Measurements from ENCODE around the gene VWF. TPM values are rescaled to one million over a fixed set of nuclear protein-coding genes. Genes with fewer than 3 reads are reported as not detected.

Gene VWF
- total and polyA plus RNA-seq, 2 donors (not counting 1 experiment from before 2014, with no cell fraction given), result not detected

DNA sequence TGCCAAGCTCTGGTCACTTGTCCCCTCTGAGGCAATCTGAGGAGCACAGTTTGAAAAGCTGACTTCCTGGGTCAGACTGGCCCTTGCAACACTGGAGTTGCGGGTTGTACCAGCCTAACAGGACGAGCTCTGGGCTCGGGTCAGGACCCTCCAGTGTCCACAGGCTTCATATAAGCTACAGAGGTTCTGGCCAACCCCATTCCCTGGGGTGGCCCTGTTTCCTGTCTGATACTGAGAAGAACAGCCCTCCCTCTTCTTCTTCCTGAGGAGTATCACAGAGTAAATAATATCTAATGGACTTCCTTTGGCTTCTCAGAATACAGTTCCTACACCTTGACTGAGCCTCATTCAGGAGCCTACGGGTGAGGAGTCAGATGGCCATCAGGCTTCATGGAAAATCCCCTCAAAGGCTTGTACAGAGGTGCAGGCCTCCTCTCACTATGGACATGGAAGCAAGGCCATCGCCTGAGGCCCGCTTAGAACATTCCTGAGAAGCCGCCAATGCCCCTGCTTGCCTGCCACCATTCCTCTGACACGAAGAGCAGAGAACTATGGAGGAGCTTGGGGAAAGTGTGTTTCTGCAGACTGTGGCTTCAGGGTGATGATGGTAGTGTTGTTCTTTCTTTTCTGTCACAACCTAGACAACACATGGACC, 150.9 kb downstream of the VWF start:
- no peak for ATAC-seq (ENCODE audit: low read depth)
- no peak overlapping the region for H3K4me2 ChIP-seq (replicated peaks; ENCODE audit: low read depth, low read length, poor library complexity, severe bottlenecking)
- no peak overlapping the region for H3K4me3 ChIP-seq (ENCODE audit: control extremely low read depth in 1 of 5, extremely low read depth in 1 of 5, insufficient read depth in 1 of 5, low read depth in 2 of 5, low read length in 4 of 5)
- H3K9ac ChIP-seq (ENCODE audit: low read length), result no peak overlapping the region
- Mint-ChIP-seq H3K4me1 (no peaks in the 10 kb centered on the region), H3K9me3 (ENCODE audit: insufficient read depth) (no peaks in the 10 kb centered on the region), H3K27ac (no peak overlapping the region), H3K4me3 (no peak overlapping the region), H3K27me3 (peaks cover 27% of the 10 kb centered on the region)
- H3K36me3 ChIP-seq (replicated peaks in 1 of 2; ENCODE audit: control extremely low read depth in 1 of 2, control insufficient read depth in 1 of 2, extremely low read depth in 1 of 2, insufficient read depth in 2 of 2, low read length in 1 of 2), result no peaks in the 10 kb centered on the region
- WGBS (ENCODE audit: insufficient coverage), result 90% methylated on average over 8 of the region's 8 CpGs
- no peaks in the 10 kb centered on the region for H3K9me3 ChIP-seq (ENCODE audit: control extremely low read depth in 1 of 3, control insufficient read depth in 2 of 3, insufficient read depth in 1 of 3, low read length in 2 of 3)
- ChIA-PET CTCF (interaction anchor here (1.0 to 1.5 kb wide), 2 partner anchors 16 to 69 kb away, joined by 3 read pairs; no protein-coding TSS in a partner anchor), POLR2A (no interaction called here)
- no peak for DNase-seq
- no peak overlapping the region for H2AFZ ChIP-seq (ENCODE audit: insufficient read depth, low read depth, low read length, poor library complexity, severe bottlenecking)
- no peaks in the 10 kb centered on the region for H4K20me1 ChIP-seq (ENCODE audit: control insufficient read depth, insufficient read depth, low read length, poor library complexity, severe bottlenecking)
- H3K27me3 ChIP-seq (replicated peaks in 1 of 4; ENCODE audit: control extremely low read depth in 1 of 4, control insufficient read depth in 3 of 4, insufficient read depth in 4 of 4, low read length in 3 of 4), result peaks cover 0 to 13% (median 0%) of the 10 kb centered on the region in 4 experiments
- TF ChIP-seq, protein P1, sequence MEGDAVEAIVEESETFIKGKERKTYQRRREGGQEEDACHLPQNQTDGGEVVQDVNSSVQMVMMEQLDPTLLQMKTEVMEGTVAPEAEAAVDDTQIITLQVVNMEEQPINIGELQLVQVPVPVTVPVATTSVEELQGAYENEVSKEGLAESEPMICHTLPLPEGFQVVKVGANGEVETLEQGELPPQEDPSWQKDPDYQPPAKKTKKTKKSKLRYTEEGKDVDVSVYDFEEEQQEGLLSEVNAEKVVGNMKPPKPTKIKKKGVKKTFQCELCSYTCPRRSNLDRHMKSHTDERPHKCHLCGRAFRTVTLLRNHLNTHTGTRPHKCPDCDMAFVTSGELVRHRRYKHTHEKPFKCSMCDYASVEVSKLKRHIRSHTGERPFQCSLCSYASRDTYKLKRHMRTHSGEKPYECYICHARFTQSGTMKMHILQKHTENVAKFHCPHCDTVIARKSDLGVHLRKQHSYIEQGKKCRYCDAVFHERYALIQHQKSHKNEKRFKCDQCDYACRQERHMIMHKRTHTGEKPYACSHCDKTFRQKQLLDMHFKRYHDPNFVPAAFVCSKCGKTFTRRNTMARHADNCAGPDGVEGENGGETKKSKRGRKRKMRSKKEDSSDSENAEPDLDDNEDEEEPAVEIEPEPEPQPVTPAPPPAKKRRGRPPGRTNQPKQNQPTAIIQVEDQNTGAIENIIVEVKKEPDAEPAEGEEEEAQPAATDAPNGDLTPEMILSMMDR (IDR thresholded peaks at IDR 0.05), result no peak
- no peak for TF ChIP-seq EZH2 (IDR thresholded peaks at IDR 0.05; ENCODE audit: borderline replicate concordance, insufficient read depth, low read depth, low read length, poor library complexity, severe bottlenecking)
- intact Hi-C loops (cut with micrococcal nuclease), result no loop called here
- H3K27ac ChIP-seq (ENCODE audit: low read length in 2 of 2), result no peak overlapping the region
- no peaks in the 10 kb centered on the region for H3K79me2 ChIP-seq (ENCODE audit: control insufficient read depth, insufficient read depth, low read length)
- no peaks in the 10 kb centered on the region for H3K4me1 ChIP-seq (ENCODE audit: control insufficient read depth in 2 of 2, insufficient read depth in 2 of 2, low read length in 2 of 2)

- Histone ChIP-seq H3K4me1 (ENCODE audit: control insufficient read depth in 2 of 2, insufficient read depth in 2 of 2, low read length in 2 of 2) (no peaks in the 10 kb centered on the region), H3K4me3 (ENCODE audit: control extremely low read depth in 1 of 5, extremely low read depth in 1 of 5, insufficient read depth in 1 of 5, low read depth in 2 of 5, low read length in 4 of 5) (no peak overlapping the region), H3K4me2 (replicated peaks; ENCODE audit: low read depth, low read length, poor library complexity, severe bottlenecking) (no peak overlapping the region), H2AFZ (ENCODE audit: insufficient read depth, low read depth, low read length, poor library complexity, severe bottlenecking) (no peak overlapping the region), H3K27ac (ENCODE audit: low read length in 2 of 2) (no peak overlapping the region), H3K9ac (ENCODE audit: low read length) (no peak overlapping the region), H3K79me2 (ENCODE audit: control insufficient read depth, insufficient read depth, low read length) (no peaks in the 10 kb centered on the region), H4K20me1 (ENCODE audit: control insufficient read depth, insufficient read depth, low read length, poor library complexity, severe bottlenecking) (no peaks in the 10 kb centered on the region), H3K27me3 (replicated peaks in 1 of 4; ENCODE audit: control extremely low read depth in 1 of 4, control insufficient read depth in 3 of 4, insufficient read depth in 4 of 4, low read length in 3 of 4) (peaks cover 0 to 13% (median 0%) of the 10 kb centered on the region in 4 experiments), H3K9me3 (ENCODE audit: control extremely low read depth in 1 of 3, control insufficient read depth in 2 of 3, insufficient read depth in 1 of 3, low read length in 2 of 3) (no peaks in the 10 kb centered on the region), H3K36me3 (replicated peaks in 1 of 2; ENCODE audit: control extremely low read depth in 1 of 2, control insufficient read depth in 1 of 2, extremely low read depth in 1 of 2, insufficient read depth in 2 of 2, low read length in 1 of 2) (no peaks in the 10 kb centered on the region)
- Mint-ChIP-seq H3K4me3 (no peak overlapping the region), H3K27me3 (peaks cover 27% of the 10 kb centered on the region), H3K4me1 (no peaks in the 10 kb centered on the region), H3K9me3 (ENCODE audit: insufficient read depth) (no peaks in the 10 kb centered on the region), H3K27ac (no peak overlapping the region)
- ATAC-seq (ENCODE audit: low read depth) (no peak), DNase-seq (no peak)
- no peak for TF ChIP-seq EZH2 (IDR thresholded peaks at IDR 0.05; ENCODE audit: borderline replicate concordance, insufficient read depth, low read depth, low read length, poor library complexity, severe bottlenecking)
- TF ChIP-seq, protein P1 (IDR thresholded peaks at IDR 0.05), result no peak
- POLR2A ChIA-PET, result no interaction called here
- intact Hi-C loops (cut with micrococcal nuclease), result no loop called here
- CTCF ChIA-PET, result interaction anchor here (1.0 kb wide), 1 partner anchor 70 kb away, joined by 3 read pairs; no protein-coding TSS in a partner anchor
- WGBS (ENCODE audit: insufficient coverage), result 76% methylated on average over 5 of the region's 8 CpGs
Observed at GRCh38 chr12:5972387-5972786, 152.1 kb downstream of the VWF start.
